SK-N-MC (cell line): ENCODE measurements around the gene TTLL12.
A peak's percentile ranks its signal among the peaks of the same experiment; 100 is the strongest.

ENCODE experiments used
- DNase-seq: peaks from one replicate; pipeline ENCODE4 v3.0.0-alpha.2; 2011; ENCODE audit warnings: low read depth, low spot score
- H3K27ac ChIP-seq: fragments of 200-600 bp; sonication (generic); 2 replicates; pipeline ENCODE4 v1.5.1; 2016; ENCODE audit warnings: mixed run types
- H3K36me3 ChIP-seq: fragments of 200-600 bp; sonication (generic); 2 replicates; pipeline ENCODE4 v1.6.1; 2017; ENCODE audit warnings: antibody characterized with exemption, low read length, mixed read lengths; ENCODE audit not compliant: insufficient read depth
- H3K4me3 ChIP-seq: fragments of 200-600 bp; sonication (generic); 2 replicates; pipeline ENCODE4 v1.5.1; 2016
- H3K9ac ChIP-seq: fragments of 200-600 bp; sonication (generic); 2 replicates; pipeline ENCODE4 v1.8.0; 2017; ENCODE audit warnings: mixed run types, mixed read lengths; ENCODE audit not compliant: insufficient read length
- H3K9me3 ChIP-seq: fragments of 200-600 bp; sonication (generic); 2 replicates; pipeline ENCODE4 v1.6.1; 2017; ENCODE audit warnings: low read depth, mild to moderate bottlenecking, antibody characterized with exemption, low read length, moderate library complexity, mixed read lengths
- EZH2 ChIP-seq: fragments of 200-600 bp; sonication (generic); IDR thresholded peaks from one replicate; pipeline ENCODE4 v1.6.1; 2017; ENCODE audit warnings: antibody characterized with exemption
- FOXP2 ChIP-seq: optimal IDR thresholded peaks from 2 replicates; pipeline ENCODE3; 2011; ENCODE audit warnings: mild to moderate bottlenecking, moderate library complexity; ENCODE audit not compliant: insufficient read depth; ENCODE audit errors: extremely low read length, control extremely low read depth
- POLR2AphosphoS5 ChIP-seq: IDR thresholded peaks from 2 replicates; pipeline ENCODE4 v1.6.1; 2012; ENCODE audit warnings: mild to moderate bottlenecking, low read depth, low read length, borderline replicate concordance

Gene TTLL12

GRCh38 chr22:43142880-43143562 lies 43.9 kb downstream of the TTLL12 start, which contains the start of gene MCAT:
MCAT (minus strand) TSS chr22:43143398; CDS start chr22:43143348, 50 bp downstream.
- TF ChIP-seq POLR2AphosphoS5 (peak; percentile 84), FOXP2 (peak; percentile 81), EZH2 (no peak)
- peak within 1 kb of the TSS; percentile 95 for H3K4me3 ChIP-seq

GRCh38 chr22:43136801-43137200 lies 50.1 kb downstream of the TTLL12 start:
- Histone ChIP-seq H3K9me3 (no peaks in the 10 kb centered on the region), H3K27ac (no peak overlapping the region), H3K4me3 (no peak overlapping the region), H3K36me3 (peaks cover 79% of the 10 kb centered on the region; the same call in 1 of the 2 replicates), H3K9ac (no peak overlapping the region)
- TF ChIP-seq FOXP2 (no peak), EZH2 (no peak), POLR2AphosphoS5 (no peak)
- DNase-seq, result no peak

More at GRCh38 chr22:43142880-43143562, 43.9 kb downstream of the TTLL12 start, which contains the start of gene MCAT:
- Histone ChIP-seq H3K36me3 (peaks cover 32% of the 10 kb centered on the region; the same call in 1 of the 2 replicates), H3K9ac (peak within 1 kb of the TSS; percentile 83), H3K27ac (peak within 1 kb of the TSS; percentile 86), H3K9me3 (no peaks in the 10 kb centered on the region)
- DNase-seq, result no peak

GRCh38 chr22:43136255-43136654 lies 50.7 kb downstream of the TTLL12 start:
- Histone ChIP-seq H3K9me3 (no peaks in the 10 kb centered on the region), H3K27ac (no peak overlapping the region), H3K36me3 (peaks cover 77% of the 10 kb centered on the region; the same call in 1 of the 2 replicates), H3K4me3 (no peak overlapping the region), H3K9ac (no peak overlapping the region)
- DNase-seq, result no peak
- TF ChIP-seq EZH2 (no peak), POLR2AphosphoS5 (no peak), FOXP2 (no peak)

GRCh38 chr22:43135565-43135964 lies 51.4 kb downstream of the TTLL12 start:
- H3K4me3 ChIP-seq, result no peak overlapping the region
- no peak overlapping the region for H3K27ac ChIP-seq
- peaks cover 70% of the 10 kb centered on the region; the same call in 1 of the 2 replicates for H3K36me3 ChIP-seq
- no peaks in the 10 kb centered on the region for H3K9me3 ChIP-seq
- no peak for TF ChIP-seq EZH2
- no peak for TF ChIP-seq FOXP2
- TF ChIP-seq POLR2AphosphoS5, result no peak
- H3K9ac ChIP-seq, result no peak overlapping the region
- DNase-seq, result no peak

GRCh38 chr22:43134553-43134952 lies 52.4 kb downstream of the TTLL12 start:
- Histone ChIP-seq H3K36me3 (peaks cover 62% of the 10 kb centered on the region; the same call in 1 of the 2 replicates), H3K4me3 (no peak overlapping the region), H3K27ac (no peak overlapping the region), H3K9me3 (no peaks in the 10 kb centered on the region), H3K9ac (no peak overlapping the region)
- DNase-seq, result no peak
- TF ChIP-seq POLR2AphosphoS5 (no peak), FOXP2 (no peak), EZH2 (no peak)

- TF ChIP-seq EZH2, result no peak
- no peak for TF ChIP-seq POLR2AphosphoS5
- no peak for TF ChIP-seq FOXP2
- H3K4me3 ChIP-seq, result no peak overlapping the region
- H3K36me3 ChIP-seq, result peaks cover 50% of the 10 kb centered on the region; the same call in 1 of the 2 replicates
- no peak for DNase-seq
- no peak overlapping the region for H3K27ac ChIP-seq
- H3K9me3 ChIP-seq, result no peaks in the 10 kb centered on the region
- H3K9ac ChIP-seq, result no peak overlapping the region
Observed at GRCh38 chr22:43133401-43133800, 53.5 kb downstream of the TTLL12 start.

- Histone ChIP-seq H3K9me3 (no peaks in the 10 kb centered on the region), H3K9ac (no peak overlapping the region), H3K4me3 (no peak overlapping the region), H3K27ac (no peak overlapping the region), H3K36me3 (peaks cover 36% of the 10 kb centered on the region; the same call in 1 of the 2 replicates)
- TF ChIP-seq POLR2AphosphoS5 (no peak), FOXP2 (no peak), EZH2 (no peak)
- DNase-seq, result no peak
Observed at GRCh38 chr22:43131773-43132501, 55.0 kb downstream of the TTLL12 start.

- Histone ChIP-seq H3K9me3 (no peaks in the 10 kb centered on the region), H3K27ac (no peak overlapping the region), H3K36me3 (peaks cover 17% of the 10 kb centered on the region; the same call in 1 of the 2 replicates), H3K9ac (no peak overlapping the region), H3K4me3 (no peak overlapping the region)
- no peak for DNase-seq
- TF ChIP-seq FOXP2 (no peak), EZH2 (no peak), POLR2AphosphoS5 (peak; percentile 9; the same call in 1 of the 2 replicates)
Observed at GRCh38 chr22:43129426-43130425, 57.2 kb downstream of the TTLL12 start.
